HepG2 (cell line): ENCODE measurements around the gene SEMA3G. TPM values are rescaled to one million over a fixed set of nuclear protein-coding genes. Genes with fewer than 3 reads are reported as not detected.

Experiments
- HOXA3 ChIP-seq: sonication (generic); formaldehyde crosslinking; IDR thresholded peaks from 2 replicates; pipeline ENCODE4 v1.5.0; 2020; ENCODE audit warnings: missing genetic modification reagents
- SPEN ChIP-seq: sonication (generic); formaldehyde crosslinking; IDR thresholded peaks from 2 replicates; pipeline ENCODE4 v1.5.1; 2020; ENCODE audit warnings: low read depth, mild to moderate bottlenecking, missing genetic modification reagents
- UBTF ChIP-seq: sonication (generic); formaldehyde crosslinking; IDR thresholded peaks from 2 replicates; pipeline ENCODE4 v1.4.0; 2020; ENCODE audit warnings: mild to moderate bottlenecking, missing genetic modification reagents
- ZBTB33 ChIP-seq: sonication (generic); formaldehyde crosslinking; IDR thresholded peaks from 2 replicates; pipeline ENCODE4 v1.4.0; 2020; ENCODE audit warnings: missing genetic modification reagents
- ZBTB49 ChIP-seq: sonication (generic); formaldehyde crosslinking; IDR thresholded peaks from 2 replicates; pipeline ENCODE4 v1.4.0; 2020; ENCODE audit warnings: missing genetic modification reagents, borderline replicate concordance
- ZFP41 ChIP-seq: sonication (generic); formaldehyde crosslinking; IDR thresholded peaks from 2 replicates; pipeline ENCODE4 v1.4.0; 2020; ENCODE audit warnings: mild to moderate bottlenecking, missing genetic modification reagents, borderline replicate concordance
- ZNF331 ChIP-seq: sonication (generic); formaldehyde crosslinking; IDR thresholded peaks from 2 replicates; pipeline ENCODE4 v1.4.0; 2020; ENCODE audit warnings: missing genetic modification reagents
- ZNF549 ChIP-seq: sonication (generic); formaldehyde crosslinking; IDR thresholded peaks from 2 replicates; pipeline ENCODE4 v1.5.0; 2020; ENCODE audit warnings: missing genetic modification reagents
- ZNF572 ChIP-seq: sonication (generic); formaldehyde crosslinking; IDR thresholded peaks from 2 replicates; pipeline ENCODE4 v1.5.1; 2020; ENCODE audit warnings: mild to moderate bottlenecking, missing genetic modification reagents
- ZNF709 ChIP-seq: sonication (generic); formaldehyde crosslinking; IDR thresholded peaks from 2 replicates; pipeline ENCODE4 v1.5.0; 2020; ENCODE audit warnings: mild to moderate bottlenecking, missing genetic modification reagents
- polyA plus RNA-seq, 8 experiments: library from polyadenylated mRNA; depleted of rRNA in 3 of 8; stranded (reverse) in 7 of 8; unstranded in 1 of 8; fragments of >200 nt; fragmentation: Illumina TruSeq in 4 of 8; extraction: Trizol in 4 of 8; gene quantifications; 2 replicates each; pipeline versions ENCODE4 v1.2.1 to v1.2.3, GENCODE V29; 2011 to 2016; ENCODE audit warnings: low read depth in 4 of 8, missing spikeins in 1 of 8, mixed read lengths in 1 of 8; ENCODE audit not compliant: insufficient read depth in 1 of 8
- total RNA-seq, 5 experiments: library from RNA; depleted of rRNA; stranded (reverse); fragments of >200 nt; fragmentation: Illumina TruSeq; extraction: Trizol; gene quantifications; 2 replicates each; pipeline ENCODE4 v1.2.3, GENCODE V29; 2016; ENCODE audit warnings: low read depth in 1 of 5
- TF ChIP-seq, protein P1 (sequence below): sonication (generic); formaldehyde crosslinking; IDR thresholded peaks from 2 replicates; pipeline ENCODE4 v1.4.0; 2020; ENCODE audit warnings: mild to moderate bottlenecking, missing genetic modification reagents
- TF ChIP-seq, protein P2 (sequence below): IDR thresholded peaks from 2 replicates; pipeline ENCODE4 v1.6.1; 2016; ENCODE audit warnings: missing compliant biosample characterization, missing genetic modification reagents, borderline replicate concordance

SEMA3G gene
- total and polyA plus RNA-seq, 2 of the 13 experiments (the other 11 are each of a cell fraction or from before 2014, with no cell fraction given) = 6.1 to 8.3 TPM

GRCh38 chr3:52453496-52454249, 8.8 kb upstream of the SEMA3G start, which contains the start of gene TNNC1 (continued):
- TF ChIP-seq, protein P1, sequence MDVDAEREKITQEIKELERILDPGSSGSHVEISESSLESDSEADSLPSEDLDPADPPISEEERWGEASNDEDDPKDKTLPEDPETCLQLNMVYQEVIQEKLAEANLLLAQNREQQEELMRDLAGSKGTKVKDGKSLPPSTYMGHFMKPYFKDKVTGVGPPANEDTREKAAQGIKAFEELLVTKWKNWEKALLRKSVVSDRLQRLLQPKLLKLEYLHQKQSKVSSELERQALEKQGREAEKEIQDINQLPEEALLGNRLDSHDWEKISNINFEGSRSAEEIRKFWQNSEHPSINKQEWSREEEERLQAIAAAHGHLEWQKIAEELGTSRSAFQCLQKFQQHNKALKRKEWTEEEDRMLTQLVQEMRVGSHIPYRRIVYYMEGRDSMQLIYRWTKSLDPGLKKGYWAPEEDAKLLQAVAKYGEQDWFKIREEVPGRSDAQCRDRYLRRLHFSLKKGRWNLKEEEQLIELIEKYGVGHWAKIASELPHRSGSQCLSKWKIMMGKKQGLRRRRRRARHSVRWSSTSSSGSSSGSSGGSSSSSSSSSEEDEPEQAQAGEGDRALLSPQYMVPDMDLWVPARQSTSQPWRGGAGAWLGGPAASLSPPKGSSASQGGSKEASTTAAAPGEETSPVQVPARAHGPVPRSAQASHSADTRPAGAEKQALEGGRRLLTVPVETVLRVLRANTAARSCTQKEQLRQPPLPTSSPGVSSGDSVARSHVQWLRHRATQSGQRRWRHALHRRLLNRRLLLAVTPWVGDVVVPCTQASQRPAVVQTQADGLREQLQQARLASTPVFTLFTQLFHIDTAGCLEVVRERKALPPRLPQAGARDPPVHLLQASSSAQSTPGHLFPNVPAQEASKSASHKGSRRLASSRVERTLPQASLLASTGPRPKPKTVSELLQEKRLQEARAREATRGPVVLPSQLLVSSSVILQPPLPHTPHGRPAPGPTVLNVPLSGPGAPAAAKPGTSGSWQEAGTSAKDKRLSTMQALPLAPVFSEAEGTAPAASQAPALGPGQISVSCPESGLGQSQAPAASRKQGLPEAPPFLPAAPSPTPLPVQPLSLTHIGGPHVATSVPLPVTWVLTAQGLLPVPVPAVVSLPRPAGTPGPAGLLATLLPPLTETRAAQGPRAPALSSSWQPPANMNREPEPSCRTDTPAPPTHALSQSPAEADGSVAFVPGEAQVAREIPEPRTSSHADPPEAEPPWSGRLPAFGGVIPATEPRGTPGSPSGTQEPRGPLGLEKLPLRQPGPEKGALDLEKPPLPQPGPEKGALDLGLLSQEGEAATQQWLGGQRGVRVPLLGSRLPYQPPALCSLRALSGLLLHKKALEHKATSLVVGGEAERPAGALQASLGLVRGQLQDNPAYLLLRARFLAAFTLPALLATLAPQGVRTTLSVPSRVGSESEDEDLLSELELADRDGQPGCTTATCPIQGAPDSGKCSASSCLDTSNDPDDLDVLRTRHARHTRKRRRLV (CRISPR knock-in tag) = no peak
- peak; percentile 21; the same call in 1 of the 2 replicates for TF ChIP-seq HOXA3 (CRISPR knock-in tag)
- TF ChIP-seq ZNF572 (CRISPR knock-in tag) = 0 out of 2 replicates have a peak, but pooled peaks have one; percentile 10
- 0 out of 2 replicates have a peak, but pooled peaks have one; percentile 16 for TF ChIP-seq ZNF331 (CRISPR knock-in tag)
- no peak for TF ChIP-seq ZBTB49 (CRISPR knock-in tag)
- TF ChIP-seq ZNF549 (CRISPR knock-in tag) = no peak
- TF ChIP-seq ZFP41 (CRISPR knock-in tag) = no peak
- TF ChIP-seq UBTF (CRISPR knock-in tag) = peak; percentile 56
- 0 out of 2 replicates have a peak, but pooled peaks have one; percentile 25 for TF ChIP-seq ZNF709 (CRISPR knock-in tag)
- no peak for TF ChIP-seq ZBTB33
- no peak for TF ChIP-seq SPEN (CRISPR knock-in tag)
- TF ChIP-seq, protein P2, sequence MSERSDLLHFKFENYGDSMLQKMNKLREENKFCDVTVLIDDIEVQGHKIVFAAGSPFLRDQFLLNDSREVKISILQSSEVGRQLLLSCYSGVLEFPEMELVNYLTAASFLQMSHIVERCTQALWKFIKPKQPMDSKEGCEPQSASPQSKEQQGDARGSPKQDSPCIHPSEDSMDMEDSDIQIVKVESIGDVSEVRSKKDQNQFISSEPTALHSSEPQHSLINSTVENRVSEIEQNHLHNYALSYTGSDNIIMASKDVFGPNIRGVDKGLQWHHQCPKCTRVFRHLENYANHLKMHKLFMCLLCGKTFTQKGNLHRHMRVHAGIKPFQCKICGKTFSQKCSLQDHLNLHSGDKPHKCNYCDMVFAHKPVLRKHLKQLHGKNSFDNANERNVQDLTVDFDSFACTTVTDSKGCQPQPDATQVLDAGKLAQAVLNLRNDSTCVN = 0 out of 2 replicates have a peak, but pooled peaks have one; percentile 12
